GM12892 (cell line): ENCODE measurements around the gene ADGRG6.

ENCODE experiments used
- POLR2A ChIP-seq: IDR thresholded peaks from 2 replicates; pipeline ENCODE4 v1.6.1; 2011; ENCODE audit warnings: low read depth, low read length, control low read depth
- POLR2AphosphoS5 ChIP-seq: IDR thresholded peaks from 2 replicates; pipeline ENCODE4 v1.6.1; 2011; ENCODE audit warnings: low read depth, low read length, control low read depth
- TAF1 ChIP-seq: IDR thresholded peaks from 2 replicates; pipeline ENCODE4 v1.6.1; 2011; ENCODE audit warnings: low read depth, mild to moderate bottlenecking, control low read depth, low read length, borderline replicate concordance

DNA sequence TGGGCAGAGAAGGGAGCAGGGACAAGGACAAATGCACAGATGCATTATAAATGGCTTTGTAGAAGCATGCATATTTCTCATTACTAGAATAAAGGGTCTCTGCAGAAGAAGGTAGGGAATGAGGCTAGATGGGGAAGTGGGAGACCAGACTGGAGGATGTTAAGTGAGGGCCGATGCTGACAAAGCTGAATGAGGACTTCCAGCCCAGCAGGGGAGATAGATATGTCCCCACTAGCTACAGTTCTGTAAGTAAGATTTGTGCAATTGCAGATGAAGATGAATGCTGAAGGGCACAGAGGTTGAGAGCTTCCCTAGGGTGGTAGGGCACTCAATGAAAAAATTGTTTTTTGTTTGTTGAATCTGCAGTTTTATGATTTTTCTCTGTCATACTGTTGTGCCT is 16.9 kb downstream of the ADGRG6 start:
- TF ChIP-seq POLR2A, result no peak
- no peak for TF ChIP-seq TAF1
- no peak for TF ChIP-seq POLR2AphosphoS5
